Body of pancreas (tissue), 4 donors: Measurements from ENCODE around the gene DMXL1.

Experiments used
- CTCF ChIP-seq, 7 experiments: fragments of 450-650 bp in 4 of 7; fragments of 200-600 bp in 3 of 7; sonication (generic) in 3 of 7; IDR thresholded peaks; one replicate each; pipeline ENCODE4 v1.5.1; 2016 to 2019; ENCODE audit warnings: antibody characterized with exemption in 7 of 7
- POLR2A ChIP-seq, 3 donors: fragments of 450-650 bp; IDR thresholded peaks; one replicate each; pipeline ENCODE4 v1.6.1; 2016; ENCODE audit warnings: antibody characterized with exemption in 3 of 3, mild to moderate bottlenecking in 2 of 3

- TF ChIP-seq CTCF (IDR thresholded peaks at IDR 0.05) = peak; percentile 26 to 63 (median 52)
- no peak for TF ChIP-seq POLR2A (IDR thresholded peaks at IDR 0.05)
Observed at GRCh38 chr5:119022017-119022745, 48.7 kb upstream of the DMXL1 start.
